DMS114 treated with DMSO at 0.1 percent for 48 hours (cell line): ENCODE measurements around the gene PACRG.

ENCODE experiments used
- DNase-seq: peaks from one replicate; lab custom pipeline; 2025; ENCODE audit not compliant: unreplicated experiment; lab: John Stamatoyannopoulos, UW

The PACRG gene

DNA sequence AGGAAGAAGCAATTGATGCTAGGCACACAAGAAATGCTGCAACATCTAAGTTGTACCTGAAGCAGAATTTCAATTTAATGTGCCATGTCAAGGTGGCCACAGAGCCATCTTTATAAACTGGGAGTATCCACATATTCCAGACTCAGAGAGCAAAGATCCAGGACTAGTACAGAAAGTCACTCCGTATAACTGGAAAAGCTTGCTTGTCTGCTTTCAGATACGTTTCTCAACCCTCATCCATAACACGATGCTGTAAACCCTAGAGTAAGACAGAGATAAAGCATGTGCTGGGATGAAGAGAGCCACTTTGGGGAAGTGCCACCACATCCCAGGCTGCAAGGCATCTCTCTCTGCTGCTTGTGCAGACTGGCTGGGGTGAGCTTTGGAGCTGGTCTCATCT lies 134.7 kb downstream of the PACRG start:
- DNase-seq: no peak

DNA sequence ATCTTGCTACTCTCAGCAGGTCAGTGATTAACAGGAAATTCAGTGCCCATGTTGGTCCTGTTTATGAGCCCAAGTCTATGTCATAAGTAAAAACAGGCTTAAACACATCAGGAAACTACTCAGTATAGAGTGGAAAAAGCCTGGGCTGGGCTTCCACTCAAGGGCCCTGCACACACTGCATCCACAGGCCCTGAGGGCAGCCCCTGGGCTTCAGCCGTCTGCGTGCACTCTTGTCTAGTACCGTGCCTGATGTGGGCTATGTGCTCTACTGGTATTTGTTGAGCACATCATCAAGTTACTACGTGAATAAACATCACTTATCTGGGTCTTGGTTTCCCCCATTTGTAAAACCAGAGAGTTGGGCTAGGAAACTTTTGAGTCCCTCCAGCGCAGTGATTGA lies 135.2 kb downstream of the PACRG start:
- no peak for DNase-seq

- no peak for DNase-seq
Observed at GRCh38 chr6:162863821-162864220, 136.0 kb downstream of the PACRG start.

DNA sequence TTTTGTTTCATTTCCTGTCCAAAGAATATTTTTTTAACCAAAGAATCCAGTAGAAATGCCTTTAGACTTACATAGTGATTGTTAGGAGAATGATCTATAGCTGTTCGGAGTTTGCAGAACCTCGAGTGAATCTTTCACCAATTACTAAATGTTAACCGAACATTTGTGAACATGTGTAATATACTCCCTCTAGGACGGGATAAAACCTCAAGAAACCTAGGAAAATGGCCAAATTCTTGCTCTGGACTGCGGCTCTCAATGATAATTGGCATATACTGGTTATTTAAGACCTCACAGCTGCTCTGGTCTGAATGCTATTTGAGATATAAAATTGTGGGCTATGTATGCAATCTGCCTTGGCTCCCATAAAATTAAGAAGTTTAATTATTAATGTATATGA lies 137.1 kb downstream of the PACRG start:
- DNase-seq: no peak

DNA sequence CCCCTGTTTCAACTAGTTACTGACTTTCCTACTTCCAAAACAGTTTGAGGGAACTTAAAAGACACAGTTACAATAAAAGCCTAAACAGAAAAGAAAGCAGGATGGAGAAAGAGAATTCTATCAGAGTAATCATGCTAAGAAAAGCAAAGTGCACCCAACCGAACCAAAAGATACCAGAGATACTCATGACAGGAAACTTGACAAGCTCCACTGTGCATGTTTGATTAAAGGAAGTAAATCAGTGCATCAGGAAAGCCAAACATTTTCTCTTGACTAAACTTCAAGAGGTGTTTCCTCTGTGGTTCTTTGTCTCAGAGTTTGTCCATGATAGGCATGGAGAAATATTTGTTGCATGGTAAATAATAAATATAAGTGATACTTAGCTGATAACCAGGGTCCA lies 138.9 kb downstream of the PACRG start:
- no peak for DNase-seq

- DNase-seq: no peak
Observed at GRCh38 chr6:162868397-162868796, 140.6 kb downstream of the PACRG start.

DNA sequence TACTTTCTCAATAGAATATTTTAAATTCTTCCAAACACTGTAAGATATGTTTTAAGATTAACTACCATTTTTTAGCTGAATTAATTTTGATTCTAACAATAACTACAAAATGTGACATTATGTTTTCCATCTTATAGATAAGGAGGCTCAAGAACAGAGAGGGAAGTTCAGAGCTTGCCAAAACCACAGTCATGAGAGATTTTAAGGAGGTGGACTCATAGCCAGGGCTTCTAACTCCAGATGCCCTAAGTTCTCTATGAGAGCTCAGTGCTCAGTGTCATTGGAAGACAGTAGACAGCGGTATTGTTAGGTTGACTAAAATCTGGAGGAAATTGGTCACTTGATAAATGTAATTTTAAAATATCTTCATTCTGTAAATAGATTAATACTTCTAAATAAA lies 144.2 kb downstream of the PACRG start:
- DNase-seq: no peak

GRCh38 chr6:162873537-162873936 lies 145.8 kb downstream of the PACRG start:
- no peak for DNase-seq

GRCh38 chr6:162875070-162875469 lies 147.3 kb downstream of the PACRG start:
- no peak for DNase-seq

- no peak for DNase-seq
Observed at GRCh38 chr6:162882801-162883481, 155.2 kb downstream of the PACRG start.

GRCh38 chr6:162887981-162888689 lies 160.4 kb downstream of the PACRG start:
- no peak for DNase-seq

DNA sequence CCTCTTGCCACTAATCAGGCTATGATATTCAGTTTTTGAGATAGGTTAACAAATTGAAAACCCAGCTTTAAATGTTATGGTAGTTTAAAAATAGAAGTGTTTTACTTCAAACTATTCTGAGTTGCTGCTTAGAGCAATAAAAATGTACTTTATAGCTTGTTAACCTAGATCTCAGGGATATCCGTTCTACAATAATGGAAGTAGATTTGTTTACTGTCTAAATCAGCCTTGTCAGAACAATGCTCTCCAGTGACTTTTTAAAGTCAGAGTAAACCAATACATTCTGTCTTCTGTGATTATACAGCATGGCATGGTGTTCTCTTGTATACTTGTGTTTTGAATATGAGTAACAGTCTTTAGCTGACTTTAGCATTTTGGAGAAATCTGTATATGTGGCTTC lies 161.5 kb downstream of the PACRG start:
- DNase-seq: no peak

DNA sequence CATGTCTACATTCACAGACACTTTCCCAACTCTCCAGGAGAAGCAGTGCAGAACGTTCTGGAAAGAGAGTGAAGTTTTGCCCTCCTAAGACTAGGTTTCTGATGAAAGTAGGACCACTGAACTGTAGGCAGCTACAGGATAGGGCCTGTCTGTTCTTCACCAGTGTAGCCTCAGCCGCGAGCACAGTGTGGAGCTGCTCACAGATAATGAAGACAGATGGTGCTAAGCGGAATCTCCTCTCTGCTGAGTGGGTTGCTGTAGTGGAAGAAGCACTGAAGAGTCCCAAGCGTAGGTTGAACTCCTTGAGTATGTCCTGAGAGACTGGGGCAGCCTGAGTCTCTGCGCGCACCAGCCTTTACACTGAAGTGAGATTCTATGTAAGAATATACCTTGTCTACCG lies 170.2 kb downstream of the PACRG start:
- no peak for DNase-seq

DNA sequence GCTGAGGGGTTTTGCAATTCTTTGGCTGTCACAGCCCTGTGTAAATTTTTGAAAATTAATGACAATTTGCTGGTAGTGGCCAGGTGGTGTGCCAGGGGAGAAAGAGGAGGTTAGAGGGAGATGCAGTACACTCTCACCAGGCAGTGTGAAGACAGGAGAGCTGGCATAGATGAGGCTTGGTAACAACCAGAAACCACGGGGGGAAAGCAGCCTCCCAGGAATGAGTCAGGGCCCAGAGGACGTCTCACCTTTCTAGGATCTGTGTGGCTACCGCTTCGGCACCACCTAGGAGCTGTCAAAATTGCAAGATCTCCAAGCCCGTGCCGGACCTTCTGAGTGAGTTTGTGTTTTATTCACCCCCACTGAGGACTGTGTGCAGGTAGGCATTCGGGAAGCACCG lies 171.4 kb downstream of the PACRG start:
- DNase-seq: no peak

GRCh38 chr6:162900503-162900902 lies 172.7 kb downstream of the PACRG start:
- DNase-seq: no peak

DNA sequence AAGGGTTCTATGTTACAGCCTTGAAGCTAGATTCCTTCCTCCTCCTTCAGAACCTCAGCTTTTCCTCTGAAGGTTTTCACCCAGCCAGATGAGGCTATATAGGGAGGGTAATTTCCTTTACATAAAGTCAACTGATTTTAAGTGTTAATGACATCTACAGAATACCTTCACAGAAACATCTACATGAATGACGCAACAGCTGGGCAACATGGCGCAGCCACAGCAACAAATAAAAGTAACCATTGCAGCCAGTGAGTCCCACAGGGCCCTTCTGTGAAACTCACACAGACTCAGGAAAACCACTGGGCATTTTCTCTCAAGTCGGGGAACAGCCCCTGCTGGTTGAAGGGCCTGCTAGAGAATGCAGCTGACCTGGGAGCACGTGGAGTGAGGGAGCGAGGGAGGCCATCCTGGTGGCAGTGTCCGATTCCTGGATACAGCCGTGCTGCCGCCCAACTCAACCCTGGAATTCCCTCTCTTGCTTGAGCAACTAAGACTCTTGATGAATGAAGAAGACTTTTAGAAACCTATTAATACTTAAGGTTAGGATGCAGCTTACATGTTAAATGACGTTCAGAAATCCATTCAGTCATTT lies 176.4 kb downstream of the PACRG start:
- no peak for DNase-seq

DNA sequence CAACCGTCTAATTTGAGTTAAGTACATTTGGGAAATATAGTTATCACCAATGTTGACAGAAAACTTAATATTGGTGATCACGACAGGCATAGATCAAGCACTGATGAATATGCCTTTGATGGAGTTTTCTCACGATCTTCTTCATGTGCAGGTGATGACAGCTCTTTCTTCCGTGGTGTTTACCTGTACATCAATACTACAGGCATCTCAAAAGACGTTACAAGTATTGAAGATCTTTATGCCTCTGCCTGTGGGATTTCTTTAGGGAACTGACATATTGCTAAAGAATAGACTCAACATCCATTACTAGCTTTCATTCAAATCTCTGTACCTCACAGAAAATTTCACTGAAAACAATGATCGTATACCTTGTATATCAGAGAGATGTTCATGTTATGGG lies 178.7 kb downstream of the PACRG start:
- DNase-seq: no peak

DNA sequence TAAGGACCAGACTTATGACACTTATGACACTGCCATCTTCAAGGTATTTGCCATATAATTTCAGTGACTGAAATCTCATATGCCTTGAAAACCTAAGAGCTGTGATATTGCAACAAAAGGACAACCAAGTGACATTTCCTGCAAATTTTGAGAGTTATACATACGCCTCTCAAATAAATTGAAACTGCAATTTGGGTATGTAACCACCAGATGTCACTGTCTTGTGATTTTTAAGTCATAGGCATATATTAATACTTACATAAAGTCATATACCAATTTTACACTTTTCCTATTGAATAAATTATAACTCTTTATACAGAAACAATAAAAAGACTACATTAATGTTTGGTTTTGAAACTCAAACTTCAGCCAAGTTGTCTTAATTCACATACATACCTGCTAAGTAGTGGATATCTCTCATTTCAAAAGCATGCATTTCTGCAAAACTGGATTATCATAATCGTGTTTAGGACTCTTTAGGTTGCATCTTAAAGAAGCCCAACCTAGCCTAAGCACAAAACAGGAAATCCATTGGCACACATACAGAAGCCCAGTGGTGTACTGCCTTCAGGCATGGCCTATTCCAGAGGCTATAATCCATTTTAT lies 180.2 kb downstream of the PACRG start:
- no peak for DNase-seq

DNA sequence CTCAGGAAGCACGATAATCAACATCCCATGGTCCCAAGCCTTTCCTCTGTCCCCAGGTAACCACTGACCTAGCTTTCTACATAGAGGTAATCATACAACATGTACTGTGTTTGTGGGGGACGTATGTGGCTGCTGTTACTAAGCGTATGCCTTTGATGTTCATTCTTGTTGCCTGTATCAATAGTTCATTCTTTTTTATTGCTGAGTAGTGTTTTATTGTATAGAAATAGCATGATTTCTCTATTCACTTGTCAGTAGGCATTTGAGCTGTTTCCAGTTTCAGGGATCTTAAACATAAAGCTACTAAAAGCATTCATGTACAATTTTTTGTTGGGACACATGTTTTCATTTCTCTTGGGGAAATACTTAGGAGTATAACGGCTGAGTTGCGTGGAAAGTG lies 185.4 kb downstream of the PACRG start:
- DNase-seq: no peak

- no peak for DNase-seq
Observed at GRCh38 chr6:162917506-162917905, 189.7 kb downstream of the PACRG start.

GRCh38 chr6:162921062-162921461 lies 193.3 kb downstream of the PACRG start:
- no peak for DNase-seq

GRCh38 chr6:162921510-162922040 lies 193.8 kb downstream of the PACRG start:
- DNase-seq: no peak
